K562 (cell line): ENCODE data around the gene ATP5F1D. TPM values are rescaled to one million over a fixed set of nuclear protein-coding genes. Genes with fewer than 3 reads are reported as not detected.
A peak's percentile ranks its signal among the peaks of the same experiment; 100 is the strongest.

Experiments
- ATAC-seq: fragments of 200-7000 bp; cut with Tn5 transposase; 3 replicates; pipeline ENCODE4 v1.9.1; 2020; ENCODE audit warnings: moderate library complexity
- BruUV-seq: library from RNA; stranded (reverse); fragments of 400-500 nt; replicated peaks from 2 replicates; lab custom pipeline; 2021; lab: Mats Ljungman, UMichigan
- CTCF ChIA-PET: fragments of 300-600 bp; formaldehyde crosslinking; extraction: SDS; loops from one replicate; lab custom pipeline; 2021; ENCODE audit warnings: low intra/inter-chr PET ratio; lab: Yijun Ruan, JAX
- POLR2A ChIA-PET: fragments of 300-600, 350-650 bp; sonication (Branson Sonifier 250); formaldehyde crosslinking; extraction: SDS; loops from one replicate; lab custom pipeline; 2021; ENCODE audit warnings: antibody characterized with exemption, inconsistent platforms; lab: Yijun Ruan, JAX
- DNase-seq, 4 experiments: peaks; one replicate each; pipeline versions ENCODE4 v3.0.0 to v3.0.0-alpha.2; 2011 to 2018; ENCODE audit warnings: low spot score in 3 of 4, mixed read lengths in 3 of 4; ENCODE audit errors: extremely low read depth in 1 of 4
- FAIRE-seq: peaks from 2 replicates; lab custom pipeline; 2011; peaks lifted over from hg19 to GRCh38; lab: Jason Lieb, UNC
- H2AFZ ChIP-seq: 2 replicates; pipeline ENCODE4 v1.6.0; 2011; ENCODE audit warnings: low read depth, low read length, control low read depth, inconsistent platforms
- H3K27ac ChIP-seq: fragments of 200-600 bp; 3 replicates; pipeline ENCODE4 v1.8.0; 2011; ENCODE audit warnings: low read depth, mild to moderate bottlenecking, control low read depth, inconsistent platforms, low read length, moderate library complexity, mixed read lengths; ENCODE audit errors: extremely low read depth
- H3K27me3 ChIP-seq, 2 experiments: fragments of 300-600 bp in 1 of 2; 2 replicates in 1 of 2; 3 replicates in 1 of 2; pipeline versions ENCODE4 v1.6.0 to v1.8.0; 2011; ENCODE audit warnings: inconsistent platforms in 2 of 2, low read length in 2 of 2, mild to moderate bottlenecking in 1 of 2, mixed read lengths in 1 of 2, moderate library complexity in 1 of 2; ENCODE audit not compliant: control insufficient read depth in 2 of 2, insufficient read depth in 2 of 2
- H3K36me3 ChIP-seq: fragments of 300-600 bp; 3 replicates; pipeline ENCODE4 v1.8.0; 2011; ENCODE audit warnings: mild to moderate bottlenecking, low read length, inconsistent platforms; ENCODE audit not compliant: control insufficient read depth, insufficient read depth
- H3K4me1 ChIP-seq, 2 experiments: fragments of 200-600 bp in 1 of 2; replicated peaks in 1 of 2; 2 replicates in 1 of 2; 3 replicates in 1 of 2; pipeline versions ENCODE4 v1.5.1 to v1.8.0; 2011; ENCODE audit warnings: inconsistent platforms in 2 of 2, low read length in 2 of 2, mild to moderate bottlenecking in 1 of 2, mixed read lengths in 1 of 2, moderate library complexity in 1 of 2; ENCODE audit not compliant: control insufficient read depth in 2 of 2, insufficient read depth in 2 of 2
- H3K4me2 ChIP-seq: 2 replicates; pipeline ENCODE4 v1.6.1; 2011; ENCODE audit warnings: low read length, control low read depth, inconsistent platforms, mixed read lengths; ENCODE audit not compliant: insufficient read depth
- H3K4me3 ChIP-seq: fragments of 200-600 bp; sonication (generic), shearing (Covaris generic); 2 replicates; pipeline ENCODE4 v1.5.1; 2016; ENCODE audit warnings: control low read depth, inconsistent platforms
- H3K79me2 ChIP-seq: fragments of 200-600 bp; 3 replicates; pipeline ENCODE4 v1.8.0; 2011; ENCODE audit warnings: low read length, inconsistent platforms; ENCODE audit not compliant: control insufficient read depth, insufficient read depth
- H3K9ac ChIP-seq, 2 experiments: 2 replicates each; pipeline versions ENCODE4 v1.6.0 to v1.6.1; 2011; ENCODE audit warnings: low read depth in 2 of 2, low read length in 2 of 2, control low read depth in 1 of 2, inconsistent platforms in 1 of 2, mild to moderate bottlenecking in 1 of 2, mixed read lengths in 1 of 2; ENCODE audit not compliant: insufficient read depth in 1 of 2
- H3K9me1 ChIP-seq: one replicate; pipeline ENCODE4 v1.6.0; 2011; ENCODE audit warnings: inconsistent platforms, mild to moderate bottlenecking, low read length, moderate library complexity; ENCODE audit not compliant: control insufficient read depth, insufficient read depth
- H3K9me3 ChIP-seq: replicated peaks from 2 replicates; pipeline ENCODE4 v1.5.1; 2011; ENCODE audit warnings: low read depth, low read length, inconsistent platforms; ENCODE audit not compliant: control insufficient read depth, insufficient read depth
- H4K20me1 ChIP-seq: replicated peaks from 2 replicates; pipeline ENCODE4 v1.6.1; 2011; ENCODE audit warnings: low read length, inconsistent platforms, mixed read lengths; ENCODE audit not compliant: control insufficient read depth, insufficient read depth
- CAMTA2 ChIP-seq: fragments of 250-450 bp; sonication (Bioruptor Pico); conservative IDR thresholded peaks from 2 replicates; pipeline ENCODE4 v1.5.1; 2022
- FOS ChIP-seq: IDR thresholded peaks from 3 replicates; pipeline ENCODE4 v1.6.1; 2011; ENCODE audit not compliant: insufficient read length; ENCODE audit errors: extremely low read depth
- GABPB2 ChIP-seq: fragments of 250-450 bp; sonication (Bioruptor Pico); conservative IDR thresholded peaks from 2 replicates; pipeline ENCODE4 v1.5.1; 2021; ENCODE audit warnings: mild to moderate bottlenecking
- HNRNPH1 ChIP-seq: fragments of 200-400 bp; formaldehyde crosslinking; optimal IDR thresholded peaks from 2 replicates; pipeline ENCODE3; 2017; ENCODE audit warnings: low read depth, mild to moderate bottlenecking, low read length, moderate library complexity
- HNRNPLL ChIP-seq: fragments of 200-400 bp; formaldehyde crosslinking; IDR thresholded peaks from 2 replicates; pipeline ENCODE4 v1.6.1; 2017; ENCODE audit warnings: low read length, low read depth, mild to moderate bottlenecking; ENCODE audit not compliant: poor library complexity, severe bottlenecking
- MCM2 ChIP-seq: fragments of 450-650 bp; IDR thresholded peaks from 2 replicates; pipeline ENCODE4 v1.6.1; 2017; ENCODE audit warnings: low read depth, mild to moderate bottlenecking
- POLR2A ChIP-seq: fragments of 450-650 bp; conservative IDR thresholded peaks from 2 replicates; pipeline ENCODE4 v1.6.1; 2016
- POLR2AphosphoS5 ChIP-seq: IDR thresholded peaks from 2 replicates; pipeline ENCODE4 v1.6.1; 2011; ENCODE audit warnings: mild to moderate bottlenecking, low read depth, low read length, moderate library complexity; ENCODE audit not compliant: control insufficient read depth, insufficient read depth
- POLR2G ChIP-seq: fragments of 200-400 bp; formaldehyde crosslinking; IDR thresholded peaks from 2 replicates; pipeline ENCODE4 v1.6.1; 2017; ENCODE audit warnings: low read depth, mild to moderate bottlenecking, antibody characterized with exemption, low read length, moderate library complexity
- RBFOX2 ChIP-seq: fragments of 200-400 bp; formaldehyde crosslinking; IDR thresholded peaks from 2 replicates; pipeline ENCODE4 v1.6.1; 2017; ENCODE audit warnings: low read depth, mild to moderate bottlenecking, low read length, moderate library complexity
- SMAD4 ChIP-seq: fragments of 250-450 bp; sonication (Bioruptor Pico); conservative IDR thresholded peaks from 2 replicates; pipeline ENCODE4 v1.8.0; 2021; ENCODE audit warnings: inconsistent platforms, mild to moderate bottlenecking, moderate library complexity
- SMC3 ChIP-seq: conservative IDR thresholded peaks from 2 replicates; pipeline ENCODE4 v1.6.1; 2011; ENCODE audit warnings: low read depth, low read length, improper control_type of control experiment; ENCODE audit not compliant: insufficient read depth
- SRF ChIP-seq, 2 experiments: fragments of 250-450, 450-650 bp in 1 of 2; sonication (Bioruptor Pico) in 1 of 2; sonication (generic) in 1 of 2; formaldehyde crosslinking; IDR thresholded peaks; 2 replicates each; pipeline versions ENCODE4 v1.5.0 to v1.5.1; 2020 to 2022; ENCODE audit warnings: mild to moderate bottlenecking in 1 of 2, missing genetic modification reagents in 1 of 2
- ZNF282 ChIP-seq: sonication (generic); formaldehyde crosslinking; IDR thresholded peaks from 2 replicates; pipeline ENCODE4 v1.8.1; 2023; ENCODE audit warnings: missing genetic modification reagents
- WGBS: fragments of 100-300 bp; shearing (Covaris generic); methylation state at CpG from one replicate; pipeline ENCODE4 v1.1.6; 2016; ENCODE audit warnings: low coverage, mixed read lengths; ENCODE audit not compliant: insufficient coverage; ENCODE audit errors: missing lambda C conversion rate; 5-methylcytosine and 5-hydroxymethylcytosine counted together
- in situ Hi-C: fragments of 300-500 bp; cut with MboI; formaldehyde crosslinking; loops from 4 replicates; pipeline ENCODE4 v1.15.0; 2018; ENCODE audit warnings: inconsistent platforms, mixed read lengths
- intact Hi-C: fragments of 100-400 bp; cut with micrococcal nuclease; formaldehyde crosslinking; loops from 2 replicates; pipeline ENCODE4 v1.14.2; 2022
- polyA plus RNA-seq, 8 experiments: library from polyadenylated mRNA; depleted of rRNA in 4 of 8; stranded (reverse) in 5 of 8; unstranded in 3 of 8; fragments of >200 nt; fragmentation: Nextera tagmentation in 2 of 8; fragmentation: Illumina TruSeq in 1 of 8; extraction: Ambion mirVana in 2 of 8; extraction: Trizol in 1 of 8; gene quantifications; 2 replicates each; pipeline versions ENCODE4 v1.2.1 to v1.2.3, GENCODE V29; 2011 to 2014; ENCODE audit warnings: inconsistent platforms in 1 of 8, missing spikeins in 1 of 8
- total RNA-seq, 7 experiments: library from RNA; depleted of rRNA in 6 of 7; stranded (reverse); fragments of >200 nt in 6 of 7; fragmentation: Illumina TruSeq in 2 of 7; extraction: Trizol in 2 of 7; gene quantifications; 2 replicates each; pipeline versions ENCODE4 v1.2.1 to v1.2.3, GENCODE V29; 2011 to 2021; ENCODE audit warnings: low replicate concordance in 1 of 7
- TF ChIP-seq, protein P1 (sequence below): sonication (generic); formaldehyde crosslinking; IDR thresholded peaks from 2 replicates; pipeline ENCODE4 v1.8.1; 2023; ENCODE audit warnings: mild to moderate bottlenecking, missing genetic modification reagents, moderate library complexity
- TF ChIP-seq, protein P2 (sequence below): sonication (generic); formaldehyde crosslinking; IDR thresholded peaks from 2 replicates; pipeline ENCODE4 v1.8.1; 2023; ENCODE audit warnings: mild to moderate bottlenecking, missing genetic modification reagents

ATP5F1D gene
- total and polyA plus RNA-seq, 9 of the 15 experiments (the other 6 are each of a cell fraction or from before 2014, with no cell fraction given): 3.9 to 409 (median 36.8) TPM

DNA sequence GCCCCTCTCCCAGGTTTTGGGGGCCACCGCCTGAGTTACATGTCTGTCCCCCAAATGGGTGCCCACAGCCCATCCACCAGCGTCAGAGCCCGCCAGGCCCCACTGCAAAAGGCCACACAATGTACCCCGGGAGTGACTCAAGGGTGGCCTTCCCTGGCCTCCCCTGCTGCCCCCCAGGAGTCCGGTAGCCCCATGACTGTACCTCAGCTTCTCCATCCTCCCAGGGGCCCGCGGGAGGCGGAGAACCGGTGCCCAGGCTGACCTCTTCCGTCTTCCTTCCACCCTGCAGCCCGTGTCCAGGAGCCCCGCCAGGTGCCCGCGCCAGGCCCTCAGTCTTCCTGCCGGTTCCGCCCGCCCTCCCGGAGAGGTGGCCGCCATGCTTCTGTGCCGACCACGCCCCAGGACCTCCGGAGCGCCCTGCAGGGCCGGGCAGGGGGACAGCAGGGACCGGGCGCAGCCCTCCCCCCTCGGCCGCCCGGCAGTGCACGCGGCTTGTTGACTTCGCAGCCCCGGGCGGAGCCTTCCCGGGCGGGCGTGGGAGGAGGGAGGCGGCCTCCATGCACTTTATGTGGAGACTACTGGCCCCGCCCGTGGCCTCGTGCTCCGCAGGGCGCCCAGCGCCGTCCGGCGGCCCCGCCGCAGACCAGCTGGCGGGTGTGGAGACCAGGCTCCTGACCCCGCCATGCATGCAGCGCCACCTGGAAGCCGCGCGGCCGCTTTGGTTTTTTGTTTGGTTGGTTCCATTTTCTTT is 14.1 kb upstream of the ATP5F1D start:
- FAIRE-seq (no peak), DNase-seq (peak in 1 of 4 experiments; percentile 45), ATAC-seq (no peak)
- CTCF ChIA-PET: no interaction called here
- POLR2A ChIA-PET: no interaction called here
- no peaks in the 10 kb centered on the region for H3K27me3 ChIP-seq
- H3K9ac ChIP-seq: no peak overlapping the region
- no peaks in the 10 kb centered on the region for H3K9me1 ChIP-seq
- no peak overlapping the region for H2AFZ ChIP-seq
- H3K4me3 ChIP-seq: no peak overlapping the region
- H3K4me2 ChIP-seq: no peak overlapping the region
- no peaks in the 10 kb centered on the region; the same call in 1 of the 2 replicates for H3K9me3 ChIP-seq
- no peaks in the 10 kb centered on the region for H4K20me1 ChIP-seq
- intact Hi-C loops (no loop called here), in situ Hi-C loops (loop anchor here (25.0 kb wide), 1 partner anchor 465 kb away; the partner anchor contains the start of gene MISP)
- H3K79me2 ChIP-seq: peaks cover 13% of the 10 kb centered on the region; the same call in 2 of the 3 replicates
- H3K27ac ChIP-seq: no peak overlapping the region
- peaks cover 0 to 63% of the 10 kb centered on the region in 2 experiments; a peak in 3 of 5 replicates for H3K4me1 ChIP-seq
- peak; percentile 61 for TF ChIP-seq POLR2G
- TF ChIP-seq CAMTA2: no peak
- TF ChIP-seq FOS: no peak
- no peak for TF ChIP-seq HNRNPLL
- no peak for TF ChIP-seq SRF (CRISPR knock-in tag; IDR thresholded peaks at IDR 0.05)
- TF ChIP-seq MCM2: no peak
- 0 out of 2 replicates have a peak, but pooled peaks have one; percentile 27 for TF ChIP-seq POLR2A
- TF ChIP-seq ZNF282 (CRISPR knock-in tag): no peak
- peak; percentile 23 for TF ChIP-seq RBFOX2
- no peak for TF ChIP-seq SMAD4
- TF ChIP-seq HNRNPH1: no peak
- no peak for TF ChIP-seq SMC3
- TF ChIP-seq, protein P1, sequence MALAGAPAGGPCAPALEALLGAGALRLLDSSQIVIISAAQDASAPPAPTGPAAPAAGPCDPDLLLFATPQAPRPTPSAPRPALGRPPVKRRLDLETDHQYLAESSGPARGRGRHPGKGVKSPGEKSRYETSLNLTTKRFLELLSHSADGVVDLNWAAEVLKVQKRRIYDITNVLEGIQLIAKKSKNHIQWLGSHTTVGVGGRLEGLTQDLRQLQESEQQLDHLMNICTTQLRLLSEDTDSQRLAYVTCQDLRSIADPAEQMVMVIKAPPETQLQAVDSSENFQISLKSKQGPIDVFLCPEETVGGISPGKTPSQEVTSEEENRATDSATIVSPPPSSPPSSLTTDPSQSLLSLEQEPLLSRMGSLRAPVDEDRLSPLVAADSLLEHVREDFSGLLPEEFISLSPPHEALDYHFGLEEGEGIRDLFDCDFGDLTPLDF (CRISPR knock-in tag): no peak
- TF ChIP-seq POLR2AphosphoS5: 0 out of 2 replicates have a peak, but pooled peaks have one; percentile 25
- TF ChIP-seq GABPB2: no peak
- TF ChIP-seq, protein P2, sequence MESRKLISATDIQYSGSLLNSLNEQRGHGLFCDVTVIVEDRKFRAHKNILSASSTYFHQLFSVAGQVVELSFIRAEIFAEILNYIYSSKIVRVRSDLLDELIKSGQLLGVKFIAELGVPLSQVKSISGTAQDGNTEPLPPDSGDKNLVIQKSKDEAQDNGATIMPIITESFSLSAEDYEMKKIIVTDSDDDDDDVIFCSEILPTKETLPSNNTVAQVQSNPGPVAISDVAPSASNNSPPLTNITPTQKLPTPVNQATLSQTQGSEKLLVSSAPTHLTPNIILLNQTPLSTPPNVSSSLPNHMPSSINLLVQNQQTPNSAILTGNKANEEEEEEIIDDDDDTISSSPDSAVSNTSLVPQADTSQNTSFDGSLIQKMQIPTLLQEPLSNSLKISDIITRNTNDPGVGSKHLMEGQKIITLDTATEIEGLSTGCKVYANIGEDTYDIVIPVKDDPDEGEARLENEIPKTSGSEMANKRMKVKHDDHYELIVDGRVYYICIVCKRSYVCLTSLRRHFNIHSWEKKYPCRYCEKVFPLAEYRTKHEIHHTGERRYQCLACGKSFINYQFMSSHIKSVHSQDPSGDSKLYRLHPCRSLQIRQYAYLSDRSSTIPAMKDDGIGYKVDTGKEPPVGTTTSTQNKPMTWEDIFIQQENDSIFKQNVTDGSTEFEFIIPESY (CRISPR knock-in tag): peak; percentile 96
- H3K36me3 ChIP-seq: peaks cover 63% of the 10 kb centered on the region; the same call in 2 of the 3 replicates
- 96% methylated on average over 28 of the region's 56 CpGs for WGBS
- no TSS peak for BruUV-seq
